H1 (cell line): ENCODE data around the gene CDC42EP5. TPM values are rescaled to one million over a fixed set of nuclear protein-coding genes. Genes with fewer than 3 reads are reported as not detected.

Experiments used
- ASH2L ChIP-seq: fragments of 200-600, 300-600 bp; sonication (generic); IDR thresholded peaks from one replicate; pipeline ENCODE4 v1.7.1; 2017; ENCODE audit warnings: low read length
- ATF2 ChIP-seq: IDR thresholded peaks from 2 replicates; pipeline ENCODE4 v1.6.1; 2012; ENCODE audit warnings: low read length, inconsistent platforms
- CBX8 ChIP-seq: fragments of 300-800, 300-1000 bp; sonication (generic); IDR thresholded peaks from 2 replicates; pipeline ENCODE4 v1.7.1; 2016; ENCODE audit warnings: low read depth, low read length, borderline replicate concordance
- CEBPB ChIP-seq: IDR thresholded peaks from 2 replicates; pipeline ENCODE4 v1.6.1; 2012; ENCODE audit warnings: low read depth, low read length
- EZH2 ChIP-seq: fragments of 200-600 bp; sonication (generic); IDR thresholded peaks from 2 replicates; pipeline ENCODE4 v1.7.1; 2012; ENCODE audit warnings: low read depth, mild to moderate bottlenecking, moderate library complexity, low read length, inconsistent platforms; ENCODE audit not compliant: severe bottlenecking
- FOSL1 ChIP-seq: IDR thresholded peaks from 2 replicates; pipeline ENCODE4 v1.6.1; 2011; ENCODE audit warnings: mild to moderate bottlenecking, low read depth, low read length, moderate library complexity; ENCODE audit not compliant: insufficient read depth
- HDAC2 ChIP-seq, 2 experiments: fragments of 300-600 bp in 1 of 2; sonication (generic) in 1 of 2; IDR thresholded peaks; 2 replicates each; pipeline ENCODE4 v1.6.1; 2011 to 2012; ENCODE audit warnings: low read depth in 2 of 2, low read length in 2 of 2, mild to moderate bottlenecking in 2 of 2, moderate library complexity in 2 of 2, borderline replicate concordance in 1 of 2, inconsistent platforms in 1 of 2
- HDAC6 ChIP-seq: IDR thresholded peaks from one replicate; pipeline ENCODE4 v1.7.1; 2012; ENCODE audit warnings: low read depth, mild to moderate bottlenecking, inconsistent platforms, low read length, moderate library complexity
- JUND ChIP-seq: IDR thresholded peaks from 2 replicates; pipeline ENCODE4 v1.6.1; 2011; ENCODE audit warnings: mild to moderate bottlenecking, improper control_type of control experiment, low read length
- KDM4A ChIP-seq: IDR thresholded peaks from one replicate; pipeline ENCODE4 v1.7.1; 2012; ENCODE audit warnings: low read depth, mild to moderate bottlenecking, moderate library complexity, low read length, inconsistent platforms; ENCODE audit not compliant: severe bottlenecking
- KDM5A ChIP-seq: fragments of 200-600 bp; IDR thresholded peaks from 2 replicates; pipeline ENCODE4 v1.7.1; 2012; ENCODE audit warnings: mild to moderate bottlenecking, low read length, inconsistent platforms, mixed read lengths
- MAX ChIP-seq: IDR thresholded peaks from 2 replicates; pipeline ENCODE4 v1.6.1; 2012; ENCODE audit warnings: inconsistent platforms
- NANOG ChIP-seq: IDR thresholded peaks from 2 replicates; pipeline ENCODE4 v1.6.1; 2011; ENCODE audit warnings: low read length, low read depth, mild to moderate bottlenecking, inconsistent platforms; ENCODE audit not compliant: insufficient read depth, poor library complexity, severe bottlenecking
- PHF8 ChIP-seq: fragments of 200-600 bp; sonication (generic); conservative IDR thresholded peaks from 2 replicates; pipeline ENCODE4 v1.7.1; 2012; ENCODE audit warnings: low read depth, mild to moderate bottlenecking, inconsistent platforms, low read length, moderate library complexity
- RBBP5 ChIP-seq: IDR thresholded peaks from 2 replicates; pipeline ENCODE4 v1.7.1; 2012; ENCODE audit warnings: low read depth, mild to moderate bottlenecking, inconsistent platforms, low read length, moderate library complexity, borderline replicate concordance
- RXRA ChIP-seq: IDR thresholded peaks from 2 replicates; pipeline ENCODE4 v1.6.1; 2011; ENCODE audit warnings: low read depth, mild to moderate bottlenecking, low read length, moderate library complexity; ENCODE audit not compliant: insufficient read depth
- SP1 ChIP-seq: IDR thresholded peaks from 2 replicates; pipeline ENCODE4 v1.6.1; 2011; ENCODE audit warnings: low read depth, low read length
- SP2 ChIP-seq: IDR thresholded peaks from 2 replicates; pipeline ENCODE4 v1.6.1; 2012; ENCODE audit warnings: mild to moderate bottlenecking, low read length, inconsistent platforms
- SUZ12 ChIP-seq: fragments of 200-600 bp; sonication (generic); IDR thresholded peaks from 2 replicates; pipeline ENCODE4 v1.6.1; 2012; ENCODE audit warnings: mild to moderate bottlenecking, inconsistent platforms, low read length, moderate library complexity, mixed read lengths
- TAF7 ChIP-seq: optimal IDR thresholded peaks from 2 replicates; pipeline ENCODE3; 2011; ENCODE audit warnings: low read depth, mild to moderate bottlenecking, inconsistent platforms, low read length, moderate library complexity, borderline replicate concordance
- TCF12 ChIP-seq: IDR thresholded peaks from 2 replicates; pipeline ENCODE4 v1.6.1; 2011; ENCODE audit warnings: low read depth, mild to moderate bottlenecking, low read length
- YY1 ChIP-seq: IDR thresholded peaks from 2 replicates; pipeline ENCODE4 v1.6.1; 2011; ENCODE audit warnings: low read depth, mild to moderate bottlenecking, low read length
- polyA plus RNA-seq, 7 experiments: library from polyadenylated mRNA; depleted of rRNA in 3 of 7; stranded (reverse) in 5 of 7; unstranded in 2 of 7; fragments of >200 nt in 5 of 7; fragments of 200-250 nt in 2 of 7; gene quantifications; 1 replicate in 5 of 7; 2 replicates in 1 of 7; 4 replicates in 1 of 7; pipeline versions ENCODE4 v1.2.1 to v1.2.3, GENCODE V29; 2011 to 2013; ENCODE audit warnings: missing spikeins in 2 of 7, mixed read lengths in 2 of 7
- total RNA-seq: library from RNA; stranded (reverse); fragmentation: NEBNext Ultra II Directional; extraction: Animal tissue kit (Norgen Biotek cat#: 25700); gene quantifications from 2 replicates; pipeline ENCODE4 v1.2.1, GENCODE V29; 2021

Gene CDC42EP5
- total and polyA plus RNA-seq, 2 of the 8 experiments (the other 6 are each of a cell fraction or from before 2014, with no cell fraction given), result 1.8 to 2.1 TPM

- TF ChIP-seq ATF2 (no peak), CEBPB (no peak), SUZ12 (peak; percentile 35; the same call in 1 of the 2 replicates), TAF7 (peak; percentile 39), CBX8 (no peak), MAX (peak; percentile 91), KDM4A (peak; percentile 41), NANOG (no peak), TCF12 (no peak), FOSL1 (no peak), PHF8 (peak; percentile 30; the same call in 1 of the 2 replicates), HDAC6 (no peak), RBBP5 (no peak), ASH2L (no peak), SP1 (no peak), JUND (no peak), EZH2 (no peak), SP2 (no peak), RXRA (no peak), YY1 (no peak), KDM5A (no peak), HDAC2 (IDR thresholded peaks at IDR 0.05; ENCODE audit: borderline replicate concordance in 1 of 2, low read depth in 2 of 2, low read length in 2 of 2) (no peak)
Measured at GRCh38 chr19:54470991-54471782, 1.9 kb downstream of the CDC42EP5 start (continued).
